ENCODE data around the gene RNF19B. TPM values are rescaled to one million over a fixed set of nuclear protein-coding genes. Genes with fewer than 3 reads are reported as not detected.
A peak's percentile ranks its signal among the peaks of the same experiment; 100 is the strongest.

RNF19B gene
- total and polyA plus RNA-seq, 2 donors from 2014 or later, result 17.3 to 30.8 TPM

GRCh38 chr1:32891241-32891570 is 73.4 kb downstream of the RNF19B start:
- no peak overlapping the region for H3K9ac ChIP-seq (ENCODE audit: low read length in 3 of 3)
- no peak overlapping the region for H3K27ac ChIP-seq (ENCODE audit: low read depth in 2 of 2, low read length in 2 of 2)
- FAIRE-seq (no peak), DNase-seq (no peak)
- H3K4me1 ChIP-seq (ENCODE audit: control insufficient read depth in 2 of 3, insufficient read depth in 2 of 3, low read depth in 1 of 3, low read length in 3 of 3), result peaks cover 0 to 4% (median 0%) of the 10 kb centered on the region in 3 donors
- no peak for TF ChIP-seq CTCF (IDR thresholded peaks at IDR 0.05; ENCODE audit: borderline replicate concordance, extremely low read depth, insufficient read depth)
- peaks cover 4% of the 10 kb centered on the region for H3K27me3 ChIP-seq (ENCODE audit: control insufficient read depth, insufficient read depth, low read length)
- H3K4me3 ChIP-seq (ENCODE audit: low read length in 3 of 3), result no peak overlapping the region
- H3K36me3 ChIP-seq (ENCODE audit: control insufficient read depth in 2 of 3, insufficient read depth in 3 of 3, low read length in 3 of 3), result no peaks in the 10 kb centered on the region
- no peaks in the 10 kb centered on the region for H3K9me3 ChIP-seq (ENCODE audit: control insufficient read depth in 2 of 3, insufficient read depth in 1 of 3, low read length in 3 of 3)
- intact Hi-C loops (cut with DNase I), result no loop called here

DNA sequence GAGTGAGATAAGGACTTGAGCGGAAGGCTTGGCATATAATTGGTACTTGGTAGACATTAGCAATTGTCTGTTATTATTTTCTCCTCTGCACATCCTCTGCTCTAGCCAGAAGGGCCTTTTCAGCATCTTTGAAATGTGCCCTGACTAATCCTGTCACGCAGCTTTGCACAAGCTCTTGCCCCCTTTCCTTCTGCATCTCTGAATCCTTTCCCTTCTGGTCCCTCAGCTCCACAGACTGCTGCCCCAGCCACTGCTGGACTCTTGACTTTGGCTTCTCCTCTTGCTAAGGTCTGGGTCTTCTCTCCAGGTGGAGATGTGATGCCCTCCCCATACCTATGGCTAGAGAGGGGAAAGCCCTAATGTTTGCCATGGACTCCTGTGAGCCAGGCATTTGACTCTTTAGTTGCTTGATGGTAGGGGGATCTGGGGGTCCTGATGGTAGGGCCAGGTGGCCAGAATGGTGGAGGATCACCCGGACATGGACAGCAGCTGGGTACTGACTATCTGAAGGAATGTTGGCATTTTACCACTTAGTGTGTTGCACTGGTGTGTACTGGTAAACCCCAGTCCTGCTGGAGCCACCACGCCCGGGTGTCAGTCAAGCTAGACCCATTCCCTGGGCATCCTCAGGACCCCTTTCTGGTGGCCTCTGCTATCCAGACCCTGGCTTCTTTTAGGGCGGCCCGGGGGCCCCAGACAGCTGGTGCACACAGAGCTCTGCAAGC is 73.9 kb downstream of the RNF19B start:
- DNase-seq (peak in 1 of 5 donors; percentile 44), FAIRE-seq (no peak)
- Histone ChIP-seq H3K27ac (ENCODE audit: low read depth in 2 of 2, low read length in 2 of 2) (no peak overlapping the region), H3K27me3 (ENCODE audit: control insufficient read depth, insufficient read depth, low read length) (peaks cover 4% of the 10 kb centered on the region), H3K9me3 (ENCODE audit: control insufficient read depth in 2 of 3, insufficient read depth in 1 of 3, low read length in 3 of 3) (no peaks in the 10 kb centered on the region), H3K9ac (ENCODE audit: low read length in 3 of 3) (no peak overlapping the region), H3K4me1 (ENCODE audit: control insufficient read depth in 2 of 3, insufficient read depth in 2 of 3, low read depth in 1 of 3, low read length in 3 of 3) (peaks cover 0 to 4% (median 0%) of the 10 kb centered on the region in 3 donors), H3K36me3 (ENCODE audit: control insufficient read depth in 2 of 3, insufficient read depth in 3 of 3, low read length in 3 of 3) (no peaks in the 10 kb centered on the region), H3K4me3 (ENCODE audit: low read length in 3 of 3) (no peak overlapping the region)
- intact Hi-C loops (cut with DNase I), result no loop called here
- TF ChIP-seq CTCF (IDR thresholded peaks at IDR 0.05; ENCODE audit: borderline replicate concordance, extremely low read depth, insufficient read depth), result no peak

GRCh38 chr1:32889731-32890278 is 74.8 kb downstream of the RNF19B start:
- intact Hi-C loops (cut with DNase I), result no loop called here
- Histone ChIP-seq H3K9me3 (ENCODE audit: control insufficient read depth in 2 of 3, insufficient read depth in 1 of 3, low read length in 3 of 3) (no peaks in the 10 kb centered on the region), H3K9ac (ENCODE audit: low read length in 3 of 3) (no peak overlapping the region), H3K36me3 (ENCODE audit: control insufficient read depth in 2 of 3, insufficient read depth in 3 of 3, low read length in 3 of 3) (no peaks in the 10 kb centered on the region), H3K27me3 (ENCODE audit: control insufficient read depth, insufficient read depth, low read length) (peaks cover 7% of the 10 kb centered on the region), H3K4me3 (ENCODE audit: low read length in 3 of 3) (no peak overlapping the region), H3K27ac (ENCODE audit: low read depth in 2 of 2, low read length in 2 of 2) (no peak overlapping the region), H3K4me1 (ENCODE audit: control insufficient read depth in 2 of 3, insufficient read depth in 2 of 3, low read depth in 1 of 3, low read length in 3 of 3) (peaks cover 0 to 4% (median 0%) of the 10 kb centered on the region in 3 donors)
- TF ChIP-seq CTCF (IDR thresholded peaks at IDR 0.05; ENCODE audit: borderline replicate concordance, extremely low read depth, insufficient read depth), result no peak
- FAIRE-seq, result no peak
- no peak for DNase-seq
